GM12878 (cell line): ENCODE measurements around the gene PAX7.

ENCODE experiments used
- CREM ChIP-seq: IDR thresholded peaks from 2 replicates; pipeline ENCODE4 v1.6.1; 2014; ENCODE audit warnings: antibody characterized with exemption, low read depth
- CTCF ChIP-seq, 3 experiments: IDR thresholded peaks in 2 of 3; conservative IDR thresholded peaks in 1 of 3; 2 replicates each; pipeline ENCODE4 v1.5.1; 2011; ENCODE audit warnings: low read depth in 3 of 3, low read length in 3 of 3, mild to moderate bottlenecking in 3 of 3, control low read depth in 2 of 3, moderate library complexity in 2 of 3, inconsistent platforms in 1 of 3, mixed read lengths in 1 of 3; ENCODE audit not compliant: control insufficient read depth in 2 of 3, insufficient read depth in 1 of 3; ENCODE audit errors: extremely low read depth in 1 of 3
- NFYB ChIP-seq: IDR thresholded peaks from 2 replicates; pipeline ENCODE4 v1.6.1; 2011; ENCODE audit warnings: low read depth, mild to moderate bottlenecking, low read length, improper control_type of control experiment, moderate library complexity; ENCODE audit not compliant: insufficient read depth
- RELA ChIP-seq: fragments of 450-650 bp; IDR thresholded peaks from 2 replicates; pipeline ENCODE4 v1.8.0; 2014; ENCODE audit warnings: borderline replicate concordance; ENCODE audit not compliant: partially characterized antibody
- RFX5 ChIP-seq: IDR thresholded peaks from 2 replicates; pipeline ENCODE4 v1.6.1; 2011; ENCODE audit warnings: low read depth, low read length, improper control_type of control experiment
- SUZ12 ChIP-seq: fragments of 200-600 bp; sonication (generic); IDR thresholded peaks from one replicate; pipeline ENCODE4 v1.6.1; 2018; ENCODE audit warnings: antibody characterized with exemption, mild to moderate bottlenecking; ENCODE audit not compliant: unreplicated experiment

- TF ChIP-seq RFX5: no peak
- TF ChIP-seq CTCF (IDR thresholded peaks at IDR 0.05 in 2 of 3, conservative IDR thresholded peaks at IDR 0.05 in 1 of 3; ENCODE audit: control insufficient read depth in 2 of 3, extremely low read depth in 1 of 3, insufficient read depth in 1 of 3, low read depth in 3 of 3, low read length in 3 of 3): no peak
- no peak for TF ChIP-seq NFYB
- no peak for TF ChIP-seq CREM
- no peak for TF ChIP-seq RELA
- TF ChIP-seq SUZ12: no peak
Observed at GRCh38 chr1:18760156-18760555, 129.5 kb downstream of the PAX7 start.
